ENCODE data around the gene CACNA2D3.

DNA sequence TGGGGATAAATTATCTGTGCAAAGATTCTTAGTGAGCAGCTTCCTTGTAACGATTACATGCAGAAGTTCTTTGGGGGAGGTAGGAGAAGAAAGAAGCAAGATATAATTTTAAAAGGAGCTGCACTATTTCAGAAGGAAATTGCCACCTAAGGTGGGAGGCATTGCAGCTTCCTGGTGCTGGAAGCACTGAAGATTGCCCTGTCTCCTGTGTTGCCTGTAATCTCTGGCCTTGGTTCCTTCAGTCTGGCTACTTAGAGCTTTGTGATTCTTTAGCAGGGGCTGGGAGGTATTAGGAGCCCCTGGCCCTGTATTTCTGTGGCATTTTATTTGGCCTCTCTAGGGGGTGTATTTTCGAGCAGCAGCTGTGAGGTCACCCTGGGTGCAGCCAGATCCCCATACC is 35.5 kb downstream of the CACNA2D3 start:
- TF ChIP-seq, protein P1, sequence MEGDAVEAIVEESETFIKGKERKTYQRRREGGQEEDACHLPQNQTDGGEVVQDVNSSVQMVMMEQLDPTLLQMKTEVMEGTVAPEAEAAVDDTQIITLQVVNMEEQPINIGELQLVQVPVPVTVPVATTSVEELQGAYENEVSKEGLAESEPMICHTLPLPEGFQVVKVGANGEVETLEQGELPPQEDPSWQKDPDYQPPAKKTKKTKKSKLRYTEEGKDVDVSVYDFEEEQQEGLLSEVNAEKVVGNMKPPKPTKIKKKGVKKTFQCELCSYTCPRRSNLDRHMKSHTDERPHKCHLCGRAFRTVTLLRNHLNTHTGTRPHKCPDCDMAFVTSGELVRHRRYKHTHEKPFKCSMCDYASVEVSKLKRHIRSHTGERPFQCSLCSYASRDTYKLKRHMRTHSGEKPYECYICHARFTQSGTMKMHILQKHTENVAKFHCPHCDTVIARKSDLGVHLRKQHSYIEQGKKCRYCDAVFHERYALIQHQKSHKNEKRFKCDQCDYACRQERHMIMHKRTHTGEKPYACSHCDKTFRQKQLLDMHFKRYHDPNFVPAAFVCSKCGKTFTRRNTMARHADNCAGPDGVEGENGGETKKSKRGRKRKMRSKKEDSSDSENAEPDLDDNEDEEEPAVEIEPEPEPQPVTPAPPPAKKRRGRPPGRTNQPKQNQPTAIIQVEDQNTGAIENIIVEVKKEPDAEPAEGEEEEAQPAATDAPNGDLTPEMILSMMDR (IDR thresholded peaks at IDR 0.05; ENCODE audit: insufficient read depth, low read length, poor library complexity, severe bottlenecking): no peak
- no peak for TF ChIP-seq EZH2phosphoT487 (conservative IDR thresholded peaks at IDR 0.05; ENCODE audit: low read length)

Measured in SU-DHL-6 (cell line).